HG03469 (cell line): Measurements from ENCODE around the gene NEK11.

ENCODE experiments used
- ATAC-seq: cut with Tn5 transposase; IDR thresholded peaks from one replicate; pipeline ENCODE4 v1.9.1; 2021; ENCODE audit warnings: mild to moderate bottlenecking, moderate library complexity, moderate number of reproducible peaks; ENCODE audit not compliant: unreplicated experiment

Gene NEK11

GRCh38 chr3:131223373-131224289, 197.0 kb downstream of the NEK11 start:
- ATAC-seq, result no peak

GRCh38 chr3:131224886-131225550, 198.3 kb downstream of the NEK11 start:
- no peak for ATAC-seq

GRCh38 chr3:131228522-131228921, 201.8 kb downstream of the NEK11 start:
- no peak for ATAC-seq

GRCh38 chr3:131231710-131232389, 205.2 kb downstream of the NEK11 start:
- ATAC-seq, result no peak

GRCh38 chr3:131232711-131233267, 206.1 kb downstream of the NEK11 start:
- ATAC-seq, result no peak

DNA sequence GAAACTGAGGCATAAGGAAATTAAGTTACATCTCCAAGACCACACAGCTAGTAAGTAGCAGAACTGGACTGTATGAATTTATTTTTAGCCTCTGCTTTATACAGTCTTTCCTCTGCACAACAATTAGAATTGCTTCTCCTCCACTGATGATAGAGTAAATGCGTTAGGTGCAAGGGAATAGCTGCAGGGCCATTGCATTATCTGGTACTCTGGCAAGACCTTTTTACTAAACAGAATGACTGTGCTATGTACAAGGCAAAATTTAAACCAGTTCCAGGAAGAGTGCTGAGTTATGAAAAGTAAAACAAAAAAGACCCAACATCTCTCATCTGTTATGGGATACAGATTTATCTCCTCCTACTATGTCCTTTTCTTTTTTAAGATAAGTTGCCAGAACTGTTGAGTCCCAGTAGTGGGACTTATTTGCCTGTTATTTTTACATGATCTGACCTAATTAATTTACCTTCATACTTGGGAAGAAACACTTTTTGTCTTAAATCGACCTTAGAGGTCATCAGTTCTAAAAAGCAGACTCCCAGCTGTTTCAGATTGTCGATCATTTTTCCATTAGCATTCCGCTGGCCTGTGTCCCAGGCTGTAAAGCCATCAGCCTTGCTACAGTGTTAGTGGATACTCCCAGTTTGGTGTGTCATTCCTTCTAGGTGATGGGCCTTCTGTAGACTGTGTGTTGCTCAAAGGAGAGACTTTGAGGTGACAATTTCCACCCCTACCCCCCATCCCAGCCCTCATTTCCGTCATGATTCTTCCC, 207.4 kb downstream of the NEK11 start:
- no peak for ATAC-seq

DNA sequence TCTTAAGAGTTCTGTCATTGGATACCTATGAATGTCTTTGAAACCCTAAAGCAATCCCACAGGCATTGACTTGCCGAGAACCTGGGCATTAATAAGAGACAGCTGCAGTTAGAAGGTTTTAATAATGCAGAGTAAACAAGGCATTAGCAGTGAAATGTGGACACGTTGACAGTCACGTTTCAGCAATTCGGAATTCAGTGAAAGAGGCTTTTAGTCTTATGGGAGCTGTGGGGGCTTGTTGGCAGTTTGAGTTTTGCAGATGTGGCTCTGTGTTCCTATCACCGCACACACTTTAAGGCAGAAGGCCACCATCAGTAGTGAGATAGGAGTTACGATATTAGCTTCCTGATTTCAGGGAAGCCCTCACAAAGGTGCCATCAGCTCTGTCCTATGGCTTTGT, 209.7 kb downstream of the NEK11 start:
- ATAC-seq, result no peak

- ATAC-seq, result no peak
Measured at GRCh38 chr3:131238496-131238895, 211.8 kb downstream of the NEK11 start.

DNA sequence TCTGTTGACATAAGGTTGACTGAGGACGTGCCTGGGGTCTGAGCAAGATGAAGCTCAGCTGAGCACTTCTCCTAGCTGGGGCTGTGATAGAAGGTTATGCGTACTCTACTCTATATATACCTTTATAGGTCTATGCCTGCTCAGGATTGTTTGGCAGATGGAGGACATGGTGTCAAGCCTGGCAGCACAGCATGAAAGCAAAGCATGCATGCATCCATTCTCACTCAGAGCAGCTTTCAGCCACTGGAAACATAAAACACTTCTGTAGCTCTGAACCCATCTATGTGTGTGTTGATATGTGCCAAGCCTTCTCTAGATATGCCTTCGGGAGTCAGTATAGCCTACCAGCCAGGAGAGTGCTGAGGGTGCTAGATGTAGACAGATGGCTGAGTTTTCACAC, 212.6 kb downstream of the NEK11 start:
- ATAC-seq, result no peak

DNA sequence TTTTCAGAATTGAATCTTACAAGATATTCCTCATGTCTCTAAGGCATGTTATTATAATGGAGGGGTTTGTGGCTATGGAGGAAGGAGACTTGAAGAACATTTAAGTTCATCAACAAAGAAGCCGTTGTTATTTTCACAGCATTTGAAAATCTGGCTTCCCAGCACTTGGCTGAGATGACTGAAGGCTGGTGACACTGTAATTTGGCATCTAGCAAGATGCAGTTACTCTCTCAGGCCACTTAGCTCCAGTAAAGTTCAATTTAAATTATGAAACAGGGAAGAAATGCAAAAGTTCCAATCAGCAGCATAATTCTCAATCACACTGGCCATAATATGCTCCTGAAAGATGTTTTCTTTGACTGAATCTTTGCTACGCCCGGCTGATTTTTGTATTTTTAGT, 215.5 kb downstream of the NEK11 start:
- ATAC-seq, result no peak

- no peak for ATAC-seq
Measured at GRCh38 chr3:131250466-131250865, 223.8 kb downstream of the NEK11 start.

- ATAC-seq, result no peak
Measured at GRCh38 chr3:131260525-131260924, 233.8 kb downstream of the NEK11 start.

GRCh38 chr3:131261104-131261503, 234.4 kb downstream of the NEK11 start:
- ATAC-seq, result no peak

DNA sequence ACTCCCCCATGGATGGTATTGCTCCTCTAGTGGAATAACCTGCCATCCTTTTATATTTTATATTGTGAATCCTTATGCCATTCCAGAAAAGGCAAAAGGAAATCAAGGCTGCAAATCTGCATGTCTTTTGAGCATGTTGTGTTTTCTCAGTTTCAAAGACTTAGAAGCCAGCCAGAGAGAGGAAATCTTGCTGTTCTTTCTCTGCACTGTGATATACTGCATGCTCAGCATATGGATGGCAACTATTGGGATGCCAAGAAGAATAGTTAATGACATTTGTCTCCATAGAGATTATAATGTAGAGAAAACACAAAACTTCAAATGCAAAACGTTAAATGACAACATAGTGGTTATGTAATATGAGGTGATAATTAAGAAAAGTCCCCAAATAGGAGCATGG, 248.9 kb downstream of the NEK11 start:
- ATAC-seq, result no peak

- no peak for ATAC-seq
Measured at GRCh38 chr3:131277836-131278497, 251.3 kb downstream of the NEK11 start.

DNA sequence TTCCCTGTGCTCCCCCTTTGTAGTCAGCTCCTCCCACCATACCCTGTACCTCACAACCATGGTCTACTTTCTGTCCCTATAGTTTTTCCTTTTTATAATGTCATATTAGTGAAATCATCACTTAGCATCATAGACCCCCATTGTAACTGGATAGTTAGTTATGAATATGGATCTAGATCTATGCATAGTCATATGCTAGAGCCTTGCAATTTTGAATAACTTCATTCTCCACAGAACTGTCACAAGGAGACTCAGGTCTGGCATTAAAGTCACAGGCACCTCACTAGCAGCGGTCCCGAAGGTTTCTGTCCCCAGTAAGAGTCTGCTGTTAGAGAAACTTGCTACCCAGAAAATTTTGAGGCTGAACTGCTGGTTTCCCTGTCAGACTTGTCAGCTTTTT, 252.9 kb downstream of the NEK11 start:
- no peak for ATAC-seq

GRCh38 chr3:131282379-131282778, 255.7 kb downstream of the NEK11 start:
- ATAC-seq, result no peak

DNA sequence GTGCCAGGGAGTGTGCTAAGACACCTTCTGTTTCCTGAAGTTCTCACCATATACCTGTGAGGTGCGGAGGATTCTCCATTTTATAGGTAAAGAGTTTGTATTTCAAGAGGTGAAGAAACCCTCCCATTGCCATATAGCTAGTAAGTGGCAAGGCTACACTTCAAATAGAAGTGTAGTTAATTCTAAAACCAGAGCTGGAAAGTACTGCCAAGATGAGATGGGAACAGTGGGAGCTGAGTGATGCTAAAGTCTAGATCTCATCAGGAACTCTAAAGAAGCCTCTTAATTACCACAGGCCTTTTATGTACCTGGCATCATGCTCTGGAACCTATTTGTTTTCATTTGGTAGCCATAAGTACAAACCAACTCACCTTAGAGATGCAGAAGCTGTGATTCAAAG, 256.3 kb downstream of the NEK11 start:
- no peak for ATAC-seq

DNA sequence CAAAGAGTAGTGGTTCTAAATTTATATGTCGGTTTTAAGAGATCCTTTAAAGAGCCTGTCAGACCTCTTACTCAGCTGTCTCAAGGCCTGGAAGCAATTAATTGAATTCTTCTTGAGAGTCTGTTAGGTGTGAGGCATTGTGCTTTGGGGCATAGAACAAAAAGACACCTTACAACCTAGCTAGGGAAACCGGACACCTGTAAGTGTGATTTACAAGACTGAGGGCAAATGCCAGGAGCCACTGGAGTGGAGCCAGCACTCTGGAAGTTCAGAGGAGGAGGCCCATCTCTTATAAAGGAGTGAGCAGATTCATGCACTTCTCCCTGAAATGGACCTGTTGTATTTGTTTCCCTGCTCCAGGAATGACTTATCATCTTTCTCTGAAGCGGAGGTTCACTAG, 257.2 kb downstream of the NEK11 start:
- no peak for ATAC-seq

- no peak for ATAC-seq
Measured at GRCh38 chr3:131284302-131284701, 257.6 kb downstream of the NEK11 start.
